Measurements from ENCODE around the gene PBX3. TPM values are rescaled to one million over a fixed set of nuclear protein-coding genes. Genes with fewer than 3 reads are reported as not detected.

The PBX3 gene
- total and polyA plus RNA-seq, 2 experiments from 2014 or later: 133 to 134 TPM

DNA sequence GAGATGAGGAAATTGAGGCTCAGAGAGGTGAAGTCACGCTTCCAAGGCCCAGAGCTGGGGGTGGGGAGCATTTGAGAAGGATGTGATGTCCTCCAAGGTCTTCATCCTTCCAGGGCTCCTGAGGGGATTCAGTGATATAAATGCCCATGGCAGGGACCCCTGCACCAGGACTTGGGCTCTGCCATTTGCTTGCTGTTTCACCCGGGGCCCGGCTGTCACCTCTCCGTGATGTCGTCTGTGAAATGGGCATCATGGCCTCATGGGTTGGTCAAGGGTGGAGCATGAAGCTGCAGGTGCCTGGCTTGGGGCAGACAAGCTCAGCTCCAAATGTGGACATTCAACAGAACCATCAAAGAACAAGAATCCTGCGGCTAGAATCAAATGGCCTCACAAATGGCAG is 253.1 kb downstream of the PBX3 start:
- no peaks in the 10 kb centered on the region for H3K27me3 ChIP-seq
- H3K9me3 ChIP-seq (ENCODE audit: low read depth): no peaks in the 10 kb centered on the region

DNA sequence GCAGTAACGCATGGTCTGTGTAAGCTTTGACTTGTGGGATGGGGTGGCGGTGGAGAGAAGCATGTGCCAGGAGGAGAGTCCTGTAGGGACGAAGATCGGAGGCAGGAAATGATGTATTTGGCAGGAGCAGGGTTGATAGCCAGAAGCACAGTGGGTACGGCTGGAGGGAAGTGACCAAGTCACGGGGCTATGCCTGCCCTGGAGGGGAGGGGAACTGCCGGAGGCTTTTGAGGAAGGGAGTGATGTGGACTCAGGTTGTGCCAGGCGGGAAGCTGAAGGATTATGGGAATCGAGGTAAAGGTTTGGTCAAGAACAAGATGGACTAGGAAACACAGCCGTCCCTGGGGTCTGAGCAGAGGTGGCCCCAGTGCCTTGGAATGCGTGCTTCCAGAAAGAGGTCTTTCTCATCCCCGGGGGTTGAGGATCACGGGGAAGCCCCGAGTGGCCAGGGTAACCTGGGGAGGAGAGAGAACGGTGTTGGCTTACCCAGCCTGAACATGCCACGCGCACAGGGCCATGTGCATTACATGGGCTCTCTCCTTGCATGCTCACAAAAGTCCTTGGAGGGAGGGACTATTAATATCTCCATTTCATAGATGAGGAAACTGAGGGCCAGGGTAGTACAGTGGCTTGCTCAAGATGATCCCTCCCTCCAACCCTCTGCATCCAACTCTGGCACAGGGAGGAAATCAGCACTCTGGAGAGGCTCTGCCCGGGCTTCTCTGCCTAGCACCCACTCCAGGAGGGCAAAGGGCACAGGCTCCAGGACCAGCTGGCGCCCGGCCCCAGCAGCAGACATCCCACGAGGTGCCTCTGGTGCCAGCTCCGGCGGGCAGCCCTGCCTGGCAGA is 253.8 kb downstream of the PBX3 start:
- no peak overlapping the region for H3K4me3 ChIP-seq
- TF ChIP-seq, protein P1, sequence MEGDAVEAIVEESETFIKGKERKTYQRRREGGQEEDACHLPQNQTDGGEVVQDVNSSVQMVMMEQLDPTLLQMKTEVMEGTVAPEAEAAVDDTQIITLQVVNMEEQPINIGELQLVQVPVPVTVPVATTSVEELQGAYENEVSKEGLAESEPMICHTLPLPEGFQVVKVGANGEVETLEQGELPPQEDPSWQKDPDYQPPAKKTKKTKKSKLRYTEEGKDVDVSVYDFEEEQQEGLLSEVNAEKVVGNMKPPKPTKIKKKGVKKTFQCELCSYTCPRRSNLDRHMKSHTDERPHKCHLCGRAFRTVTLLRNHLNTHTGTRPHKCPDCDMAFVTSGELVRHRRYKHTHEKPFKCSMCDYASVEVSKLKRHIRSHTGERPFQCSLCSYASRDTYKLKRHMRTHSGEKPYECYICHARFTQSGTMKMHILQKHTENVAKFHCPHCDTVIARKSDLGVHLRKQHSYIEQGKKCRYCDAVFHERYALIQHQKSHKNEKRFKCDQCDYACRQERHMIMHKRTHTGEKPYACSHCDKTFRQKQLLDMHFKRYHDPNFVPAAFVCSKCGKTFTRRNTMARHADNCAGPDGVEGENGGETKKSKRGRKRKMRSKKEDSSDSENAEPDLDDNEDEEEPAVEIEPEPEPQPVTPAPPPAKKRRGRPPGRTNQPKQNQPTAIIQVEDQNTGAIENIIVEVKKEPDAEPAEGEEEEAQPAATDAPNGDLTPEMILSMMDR (IDR thresholded peaks at IDR 0.05; ENCODE audit: low read depth, low read length): no peak
- peak in 1 of 2 donors; percentile 2 for DNase-seq (ENCODE audit: low read depth in 1 of 2, low spot score in 1 of 2)
- no peaks in the 10 kb centered on the region for H3K4me1 ChIP-seq (ENCODE audit: low read depth)
- H3K36me3 ChIP-seq: no peaks in the 10 kb centered on the region
- H3K27ac ChIP-seq: no peak overlapping the region
- no peaks in the 10 kb centered on the region for H3K27me3 ChIP-seq
- H3K9me3 ChIP-seq (ENCODE audit: low read depth): no peaks in the 10 kb centered on the region

More for the DNA sequence above, 253.1 kb downstream of the PBX3 start:
- H3K27ac ChIP-seq: no peak overlapping the region
- H3K4me1 ChIP-seq (ENCODE audit: low read depth): no peaks in the 10 kb centered on the region
- no peak for DNase-seq (ENCODE audit: low read depth in 1 of 2, low spot score in 1 of 2)
- TF ChIP-seq, protein P1 (IDR thresholded peaks at IDR 0.05; ENCODE audit: low read depth, low read length): no peak
- H3K4me3 ChIP-seq: no peak overlapping the region
- H3K36me3 ChIP-seq: no peaks in the 10 kb centered on the region

DNA sequence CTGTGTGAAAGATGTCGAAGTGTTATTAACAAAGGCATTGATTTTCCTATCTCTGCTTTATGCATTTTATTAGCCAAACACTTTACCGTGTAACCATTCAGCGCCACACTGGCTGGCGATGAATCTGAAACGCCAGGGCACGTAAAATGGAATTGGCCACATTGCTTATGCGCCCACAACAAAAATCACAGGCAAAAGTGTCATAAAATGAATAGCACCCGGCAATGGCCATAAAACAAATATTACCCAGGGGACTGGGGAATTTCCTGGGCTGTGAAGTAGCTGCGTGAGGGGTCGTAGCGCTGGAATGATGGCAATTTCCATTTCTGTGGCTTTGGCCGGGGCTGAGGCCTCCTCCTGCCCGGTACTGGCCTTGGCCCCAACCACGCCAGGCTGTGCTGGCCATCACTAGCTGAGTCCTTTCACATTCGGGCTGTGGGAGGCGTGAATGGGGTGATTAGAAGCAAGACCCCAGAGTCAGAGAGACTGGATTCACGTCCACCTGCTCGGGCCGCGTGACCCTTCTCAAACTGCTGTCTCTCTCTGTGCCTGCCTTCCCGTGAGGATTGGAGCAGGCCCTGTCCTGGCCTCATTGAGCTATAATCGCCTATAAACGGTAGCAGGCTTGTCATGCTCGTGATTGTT is 254.5 kb downstream of the PBX3 start:
- Histone ChIP-seq H3K9me3 (ENCODE audit: low read depth) (no peaks in the 10 kb centered on the region), H3K27ac (no peak overlapping the region), H3K36me3 (no peaks in the 10 kb centered on the region), H3K27me3 (no peaks in the 10 kb centered on the region), H3K4me3 (no peak overlapping the region), H3K4me1 (ENCODE audit: low read depth) (no peaks in the 10 kb centered on the region)
- no peak for DNase-seq (ENCODE audit: low read depth in 1 of 2, low spot score in 1 of 2)
- TF ChIP-seq, protein P1 (IDR thresholded peaks at IDR 0.05; ENCODE audit: low read depth, low read length): no peak

DNA sequence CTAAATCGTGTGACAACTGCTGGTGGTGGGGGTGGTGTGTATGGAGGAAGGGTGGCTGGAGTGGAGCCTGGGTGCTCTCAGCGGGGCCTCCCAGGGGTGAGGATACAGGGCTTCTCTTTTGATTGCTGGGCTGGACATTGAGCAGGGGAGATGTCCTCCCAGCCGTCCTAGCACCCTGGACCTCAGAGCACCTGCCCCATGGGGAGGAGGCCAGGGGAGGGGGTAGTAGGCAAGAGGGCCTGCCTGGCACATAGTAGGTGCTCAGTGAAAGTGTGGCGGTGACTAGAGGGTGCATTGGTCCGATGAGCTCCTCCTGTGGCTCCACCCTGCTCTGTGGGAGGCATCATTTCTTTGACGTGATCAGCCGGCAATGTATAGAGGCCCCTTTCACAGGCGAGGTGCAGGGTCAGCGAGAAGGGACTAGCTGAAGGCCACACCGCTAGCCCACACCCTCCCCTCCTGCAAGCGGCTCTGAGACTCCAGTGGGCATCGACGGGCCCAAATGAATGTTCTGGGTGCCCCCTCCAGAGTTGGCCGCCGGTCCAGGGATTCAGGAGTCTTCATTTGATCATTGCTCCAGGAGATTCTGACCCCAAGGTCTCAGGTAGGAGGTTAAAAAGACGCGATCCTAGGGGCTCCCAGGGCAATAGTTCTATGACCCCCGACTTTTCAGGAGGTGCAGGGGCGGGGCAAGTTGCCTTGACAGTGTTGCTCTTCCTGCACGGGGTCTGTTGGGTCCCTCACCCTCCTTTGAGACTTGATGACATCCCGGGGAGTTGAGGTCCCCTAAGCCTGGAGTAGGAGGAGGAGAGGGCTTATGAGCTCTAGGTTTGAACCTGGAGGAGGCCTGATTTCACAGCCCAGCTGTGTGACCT is 255.5 kb downstream of the PBX3 start:
- H3K27ac ChIP-seq: no peak overlapping the region
- TF ChIP-seq, protein P1 (IDR thresholded peaks at IDR 0.05; ENCODE audit: low read depth, low read length): no peak
- no peaks in the 10 kb centered on the region for H3K4me1 ChIP-seq (ENCODE audit: low read depth)
- no peaks in the 10 kb centered on the region for H3K27me3 ChIP-seq
- DNase-seq (ENCODE audit: low read depth in 1 of 2, low spot score in 1 of 2): no peak
- H3K36me3 ChIP-seq: no peaks in the 10 kb centered on the region
- H3K9me3 ChIP-seq (ENCODE audit: low read depth): no peaks in the 10 kb centered on the region
- H3K4me3 ChIP-seq: no peak overlapping the region

DNA sequence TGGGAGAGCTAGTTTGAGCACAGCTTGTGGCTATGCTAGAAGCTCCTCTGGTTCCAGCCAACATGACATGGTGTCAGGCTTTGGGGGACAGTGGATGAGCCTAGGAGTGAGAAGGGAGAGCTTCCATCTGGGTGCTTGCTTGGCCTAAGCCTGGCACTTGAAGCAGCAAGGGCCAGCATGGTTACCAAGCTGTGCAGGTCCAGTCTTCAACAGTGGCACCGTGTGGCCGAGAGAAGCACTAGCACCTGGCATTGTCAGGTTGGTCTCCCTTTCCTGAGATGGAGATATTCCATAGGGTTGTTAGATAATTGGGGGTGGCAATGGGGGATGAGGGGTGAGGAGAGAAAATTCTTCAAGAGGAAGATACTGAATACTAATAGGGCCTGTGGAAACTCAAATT is 261.9 kb downstream of the PBX3 start:
- no peak overlapping the region for H3K4me3 ChIP-seq
- no peaks in the 10 kb centered on the region for H3K36me3 ChIP-seq
- H3K27ac ChIP-seq: no peak overlapping the region
- TF ChIP-seq, protein P1 (IDR thresholded peaks at IDR 0.05; ENCODE audit: low read depth, low read length): peak; percentile 13
- no peaks in the 10 kb centered on the region for H3K27me3 ChIP-seq
- DNase-seq (ENCODE audit: low read depth in 1 of 2, low spot score in 1 of 2): no peak
- H3K9me3 ChIP-seq (ENCODE audit: low read depth): no peaks in the 10 kb centered on the region
- H3K4me1 ChIP-seq (ENCODE audit: low read depth): no peaks in the 10 kb centered on the region
